SH-SY5Y (cell line): Measurements from ENCODE around the gene CGRRF1.

Source experiments
- GATA2 ChIP-seq: IDR thresholded peaks from 2 replicates; pipeline ENCODE4 v1.6.1; 2011; ENCODE audit warnings: mild to moderate bottlenecking, low read depth, low read length
- GATA3 ChIP-seq: IDR thresholded peaks from 2 replicates; pipeline ENCODE4 v1.6.1; 2011; ENCODE audit warnings: low read depth, mild to moderate bottlenecking, low read length, moderate library complexity

- no peak for TF ChIP-seq GATA2
- no peak for TF ChIP-seq GATA3
These were observed 75.5 kb downstream of the CGRRF1 start for GRCh38 chr14:54585214-54585613.
